HepG2 (cell line): ENCODE measurements around the gene ITGA7. TPM values are rescaled to one million over a fixed set of nuclear protein-coding genes. Genes with fewer than 3 reads are reported as not detected.

Experiments used
- ARID4A ChIP-seq: sonication (generic); formaldehyde crosslinking; IDR thresholded peaks from 2 replicates; pipeline ENCODE4 v1.5.0; 2020; ENCODE audit warnings: mild to moderate bottlenecking, missing genetic modification reagents, borderline replicate concordance
- ATM ChIP-seq: fragments of 450-650 bp; IDR thresholded peaks from 2 replicates; pipeline ENCODE4 v1.7.1; 2017; ENCODE audit warnings: mild to moderate bottlenecking, borderline replicate concordance
- BCL3 ChIP-seq: sonication (generic); formaldehyde crosslinking; IDR thresholded peaks from 2 replicates; pipeline ENCODE4 v1.5.1; 2020; ENCODE audit warnings: mild to moderate bottlenecking, missing genetic modification reagents, moderate library complexity
- MEIS2 ChIP-seq: sonication (generic); formaldehyde crosslinking; IDR thresholded peaks from 2 replicates; pipeline ENCODE4 v1.9.0; 2021; ENCODE audit warnings: mild to moderate bottlenecking, missing genetic modification reagents
- THAP11 ChIP-seq: IDR thresholded peaks from 2 replicates; pipeline ENCODE4 v1.6.1; 2016; ENCODE audit warnings: missing biosample characterization, missing genetic modification reagents
- U2AF2 ChIP-seq: fragments of 200-400 bp; formaldehyde crosslinking; IDR thresholded peaks from 2 replicates; pipeline ENCODE4 v1.6.1; 2017; ENCODE audit warnings: low read depth, mild to moderate bottlenecking, low read length
- ZBTB34 ChIP-seq: sonication (generic); formaldehyde crosslinking; IDR thresholded peaks from 2 replicates; pipeline ENCODE4 v1.8.0; 2022; ENCODE audit warnings: mild to moderate bottlenecking, missing genetic modification reagents
- ZNF256 ChIP-seq: sonication (generic); formaldehyde crosslinking; conservative IDR thresholded peaks from 2 replicates; pipeline ENCODE4 v1.4.0; 2020; ENCODE audit warnings: missing genetic modification reagents
- ZNF564 ChIP-seq: sonication (generic); formaldehyde crosslinking; IDR thresholded peaks from 2 replicates; pipeline ENCODE4 v1.8.1; 2023; ENCODE audit warnings: mild to moderate bottlenecking, missing genetic modification reagents
- ZNF710 ChIP-seq: sonication (generic); formaldehyde crosslinking; IDR thresholded peaks from 2 replicates; pipeline ENCODE4 v1.5.0; 2020; ENCODE audit warnings: mild to moderate bottlenecking, missing genetic modification reagents, borderline replicate concordance
- ZNF816 ChIP-seq: sonication (generic); formaldehyde crosslinking; IDR thresholded peaks from 2 replicates; pipeline ENCODE4 v1.8.0; 2022; ENCODE audit warnings: missing genetic modification reagents, mild to moderate bottlenecking, borderline replicate concordance
- polyA plus RNA-seq, 8 experiments: library from polyadenylated mRNA; depleted of rRNA in 3 of 8; stranded (reverse) in 7 of 8; unstranded in 1 of 8; fragments of >200 nt; fragmentation: Illumina TruSeq in 4 of 8; extraction: Trizol in 4 of 8; gene quantifications; 2 replicates each; pipeline versions ENCODE4 v1.2.1 to v1.2.3, GENCODE V29; 2011 to 2016; ENCODE audit warnings: low read depth in 4 of 8, missing spikeins in 1 of 8, mixed read lengths in 1 of 8; ENCODE audit not compliant: insufficient read depth in 1 of 8
- total RNA-seq, 5 experiments: library from RNA; depleted of rRNA; stranded (reverse); fragments of >200 nt; fragmentation: Illumina TruSeq; extraction: Trizol; gene quantifications; 2 replicates each; pipeline ENCODE4 v1.2.3, GENCODE V29; 2016; ENCODE audit warnings: low read depth in 1 of 5
- TF ChIP-seq, protein P1 (sequence below): sonication (generic); formaldehyde crosslinking; IDR thresholded peaks from 2 replicates; pipeline ENCODE4 v1.5.0; 2020; ENCODE audit warnings: mild to moderate bottlenecking, missing genetic modification reagents
- TF ChIP-seq, protein P2 (sequence below): sonication (generic); formaldehyde crosslinking; IDR thresholded peaks from 2 replicates; pipeline ENCODE4 v1.4.0; 2020; ENCODE audit warnings: low read depth, mild to moderate bottlenecking, missing genetic modification reagents

Gene ITGA7
- total and polyA plus RNA-seq, 2 of the 13 experiments (the other 11 are each of a cell fraction or from before 2014, with no cell fraction given), result 0.65 to 0.75 TPM

DNA sequence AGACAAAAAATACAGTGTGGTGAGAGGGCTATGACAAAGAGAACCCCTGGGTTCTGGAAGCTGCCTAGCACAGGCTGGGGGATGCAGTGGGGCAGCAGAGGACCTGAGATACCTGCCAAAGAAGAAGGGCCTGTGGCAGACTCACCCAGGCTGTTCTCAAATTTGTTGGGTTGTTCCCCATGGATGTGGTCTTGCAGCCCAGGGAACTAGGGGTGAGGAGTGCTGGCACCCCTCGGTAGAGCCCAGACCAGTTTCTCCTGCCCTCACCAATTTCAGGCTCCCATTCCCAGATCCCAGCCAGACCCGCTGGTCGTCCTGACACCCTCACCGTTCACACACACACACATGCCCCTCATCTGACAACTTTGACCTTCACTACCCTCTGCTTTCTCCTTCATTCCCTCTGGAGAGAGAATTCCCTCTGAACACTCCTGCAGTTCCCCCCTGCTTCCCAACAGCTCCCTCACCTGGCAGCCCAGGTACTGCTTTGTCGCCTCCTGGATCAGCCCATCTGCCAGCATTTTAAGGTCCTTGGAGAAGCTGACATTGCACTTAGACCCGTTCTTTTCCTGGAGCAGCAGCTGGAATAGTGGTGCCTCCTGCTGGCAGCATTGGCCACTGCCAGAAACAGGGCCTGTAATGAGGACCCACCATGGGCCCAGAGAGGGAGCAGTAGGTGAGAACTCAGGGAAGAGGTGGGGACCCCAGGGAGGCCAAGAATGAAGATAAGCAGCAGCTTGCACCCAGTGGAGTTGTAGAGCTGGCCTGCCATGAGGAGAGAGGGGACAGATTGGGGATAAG lies 29.3 kb upstream of the ITGA7 start (continued):
- no peak for TF ChIP-seq ATM
- TF ChIP-seq ARID4A, result peak; percentile 34; the same call in 1 of the 2 replicates
- peak; percentile 37; the same call in 1 of the 2 replicates for TF ChIP-seq THAP11 (CRISPR knock-in tag)
- TF ChIP-seq ZBTB34 (CRISPR knock-in tag), result no peak
- TF ChIP-seq ZNF256 (CRISPR knock-in tag), result no peak
- TF ChIP-seq, protein P1, sequence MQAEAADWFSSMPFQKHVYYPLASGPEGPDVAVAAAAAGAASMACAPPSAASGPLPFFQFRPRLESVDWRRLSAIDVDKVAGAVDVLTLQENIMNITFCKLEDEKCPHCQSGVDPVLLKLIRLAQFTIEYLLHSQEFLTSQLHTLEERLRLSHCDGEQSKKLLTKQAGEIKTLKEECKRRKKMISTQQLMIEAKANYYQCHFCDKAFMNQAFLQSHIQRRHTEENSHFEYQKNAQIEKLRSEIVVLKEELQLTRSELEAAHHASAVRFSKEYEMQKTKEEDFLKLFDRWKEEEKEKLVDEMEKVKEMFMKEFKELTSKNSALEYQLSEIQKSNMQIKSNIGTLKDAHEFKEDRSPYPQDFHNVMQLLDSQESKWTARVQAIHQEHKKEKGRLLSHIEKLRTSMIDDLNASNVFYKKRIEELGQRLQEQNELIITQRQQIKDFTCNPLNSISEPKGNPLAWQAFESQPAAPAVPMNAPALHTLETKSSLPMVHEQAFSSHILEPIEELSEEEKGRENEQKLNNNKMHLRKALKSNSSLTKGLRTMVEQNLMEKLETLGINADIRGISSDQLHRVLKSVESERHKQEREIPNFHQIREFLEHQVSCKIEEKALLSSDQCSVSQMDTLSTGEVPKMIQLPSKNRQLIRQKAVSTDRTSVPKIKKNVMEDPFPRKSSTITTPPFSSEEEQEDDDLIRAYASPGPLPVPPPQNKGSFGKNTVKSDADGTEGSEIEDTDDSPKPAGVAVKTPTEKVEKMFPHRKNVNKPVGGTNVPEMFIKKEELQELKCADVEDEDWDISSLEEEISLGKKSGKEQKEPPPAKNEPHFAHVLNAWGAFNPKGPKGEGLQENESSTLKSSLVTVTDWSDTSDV, result no peak
- no peak for TF ChIP-seq ZNF816 (CRISPR knock-in tag)
- no peak for TF ChIP-seq ZNF710
- TF ChIP-seq BCL3 (CRISPR knock-in tag), result no peak
- no peak for TF ChIP-seq ZNF564
- no peak for TF ChIP-seq MEIS2 (CRISPR knock-in tag)
- TF ChIP-seq U2AF2, result no peak
- TF ChIP-seq, protein P2, sequence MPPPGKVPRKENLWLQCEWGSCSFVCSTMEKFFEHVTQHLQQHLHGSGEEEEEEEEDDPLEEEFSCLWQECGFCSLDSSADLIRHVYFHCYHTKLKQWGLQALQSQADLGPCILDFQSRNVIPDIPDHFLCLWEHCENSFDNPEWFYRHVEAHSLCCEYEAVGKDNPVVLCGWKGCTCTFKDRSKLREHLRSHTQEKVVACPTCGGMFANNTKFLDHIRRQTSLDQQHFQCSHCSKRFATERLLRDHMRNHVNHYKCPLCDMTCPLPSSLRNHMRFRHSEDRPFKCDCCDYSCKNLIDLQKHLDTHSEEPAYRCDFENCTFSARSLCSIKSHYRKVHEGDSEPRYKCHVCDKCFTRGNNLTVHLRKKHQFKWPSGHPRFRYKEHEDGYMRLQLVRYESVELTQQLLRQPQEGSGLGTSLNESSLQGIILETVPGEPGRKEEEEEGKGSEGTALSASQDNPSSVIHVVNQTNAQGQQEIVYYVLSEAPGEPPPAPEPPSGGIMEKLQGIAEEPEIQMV (CRISPR knock-in tag), result peak; percentile 45; the same call in 1 of the 2 replicates
